HepG2 (cell line): ENCODE results near the gene CMTM5. TPM values are rescaled to one million over a fixed set of nuclear protein-coding genes. Genes with fewer than 3 reads are reported as not detected.

Experiments
- DNMT3B ChIP-seq: conservative IDR thresholded peaks from 2 replicates; pipeline ENCODE4 v1.6.1; 2016; ENCODE audit warnings: missing biosample characterization, control low read depth
- GATA4 ChIP-seq: sonication (generic); IDR thresholded peaks from 2 replicates; pipeline ENCODE4 v1.6.1; 2016; ENCODE audit warnings: antibody characterized with exemption, low read depth, borderline replicate concordance
- HOXD1 ChIP-seq: sonication (generic); formaldehyde crosslinking; IDR thresholded peaks from 2 replicates; pipeline ENCODE4 v1.5.0; 2020; ENCODE audit warnings: missing genetic modification reagents
- NFE2L2 ChIP-seq: fragments of 150-350 bp; IDR thresholded peaks from 2 replicates; pipeline ENCODE4 v1.6.1; 2014; ENCODE audit warnings: low read length
- RARA ChIP-seq: IDR thresholded peaks from 2 replicates; pipeline ENCODE4 v1.6.1; 2016; ENCODE audit warnings: missing genetic modification reagents, missing compliant biosample characterization
- SMAD9 ChIP-seq: sonication (generic); formaldehyde crosslinking; IDR thresholded peaks from 2 replicates; pipeline ENCODE4 v1.5.1; 2020; ENCODE audit warnings: mild to moderate bottlenecking, missing genetic modification reagents
- ZNF451 ChIP-seq: sonication (generic); formaldehyde crosslinking; IDR thresholded peaks from 2 replicates; pipeline ENCODE4 v1.5.0; 2020; ENCODE audit warnings: mild to moderate bottlenecking, missing genetic modification reagents
- ZSCAN30 ChIP-seq: sonication (generic); formaldehyde crosslinking; IDR thresholded peaks from 2 replicates; pipeline ENCODE4 v1.5.0; 2020; ENCODE audit warnings: mild to moderate bottlenecking, missing genetic modification reagents
- polyA plus RNA-seq, 8 experiments: library from polyadenylated mRNA; depleted of rRNA in 3 of 8; stranded (reverse) in 7 of 8; unstranded in 1 of 8; fragments of >200 nt; fragmentation: Illumina TruSeq in 4 of 8; extraction: Trizol in 4 of 8; gene quantifications; 2 replicates each; pipeline versions ENCODE4 v1.2.1 to v1.2.3, GENCODE V29; 2011 to 2016; ENCODE audit warnings: low read depth in 4 of 8, missing spikeins in 1 of 8, mixed read lengths in 1 of 8; ENCODE audit not compliant: insufficient read depth in 1 of 8
- total RNA-seq, 5 experiments: library from RNA; depleted of rRNA; stranded (reverse); fragments of >200 nt; fragmentation: Illumina TruSeq; extraction: Trizol; gene quantifications; 2 replicates each; pipeline ENCODE4 v1.2.3, GENCODE V29; 2016; ENCODE audit warnings: low read depth in 1 of 5
- TF ChIP-seq, protein P1 (sequence below): sonication (generic); formaldehyde crosslinking; IDR thresholded peaks from 2 replicates; pipeline ENCODE4 v1.9.0; 2021; ENCODE audit warnings: missing genetic modification reagents, mild to moderate bottlenecking, borderline replicate concordance
- TF ChIP-seq, protein P2 (sequence below): sonication (generic); formaldehyde crosslinking; IDR thresholded peaks from 2 replicates; pipeline ENCODE4 v1.5.0; 2020; ENCODE audit warnings: mild to moderate bottlenecking, missing genetic modification reagents, borderline replicate concordance

Gene CMTM5
- total and polyA plus RNA-seq, 2 of the 13 experiments (the other 11 are each of a cell fraction or from before 2014, with no cell fraction given) = not detected

DNA sequence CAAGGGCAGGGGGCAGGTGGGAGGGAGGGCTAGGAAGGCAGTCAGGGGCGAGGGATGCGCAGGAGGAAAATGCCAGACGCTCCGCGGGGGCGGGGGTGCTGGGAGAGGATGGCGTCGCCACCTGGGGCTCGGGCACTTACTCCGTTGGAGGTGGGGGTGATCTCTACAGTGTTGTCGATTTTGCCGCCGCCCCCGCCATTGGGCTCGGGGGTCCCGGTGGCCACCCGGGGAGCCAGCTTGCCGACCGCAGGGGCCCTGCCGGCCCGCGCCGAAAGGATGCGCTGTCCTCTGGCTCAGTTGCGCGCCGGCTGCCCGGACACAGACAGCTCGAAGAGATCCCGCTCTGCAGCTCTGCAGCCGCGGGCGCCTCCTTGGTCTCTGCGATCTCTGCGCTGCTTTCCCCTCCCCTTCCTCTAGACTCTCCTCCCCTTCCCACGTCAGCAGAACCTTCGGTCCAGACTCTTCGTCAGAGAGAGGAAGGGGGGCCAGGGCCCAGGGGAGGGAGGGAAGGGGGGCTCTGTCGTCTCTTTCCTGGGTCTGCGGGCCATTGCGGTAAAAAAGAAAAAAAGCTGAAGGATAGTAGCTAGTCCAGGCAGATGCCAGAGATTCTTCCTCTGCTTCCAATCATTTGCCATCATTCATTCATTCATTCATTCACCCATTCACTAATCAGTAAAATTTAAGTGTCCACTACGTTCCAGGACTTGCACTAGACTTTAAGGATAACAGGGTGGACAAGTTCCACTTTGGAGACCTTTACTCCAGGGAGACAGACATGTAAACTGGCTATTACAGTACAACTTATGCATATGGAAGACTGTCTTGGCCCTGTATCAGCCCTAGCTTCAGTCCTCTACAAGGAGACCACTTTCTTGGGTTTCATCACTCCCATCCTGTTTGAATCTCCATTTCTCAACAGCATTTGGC lies 24.1 kb upstream of the CMTM5 start, which contains the start of gene SLC22A17 (continued):
- TF ChIP-seq, protein P1, sequence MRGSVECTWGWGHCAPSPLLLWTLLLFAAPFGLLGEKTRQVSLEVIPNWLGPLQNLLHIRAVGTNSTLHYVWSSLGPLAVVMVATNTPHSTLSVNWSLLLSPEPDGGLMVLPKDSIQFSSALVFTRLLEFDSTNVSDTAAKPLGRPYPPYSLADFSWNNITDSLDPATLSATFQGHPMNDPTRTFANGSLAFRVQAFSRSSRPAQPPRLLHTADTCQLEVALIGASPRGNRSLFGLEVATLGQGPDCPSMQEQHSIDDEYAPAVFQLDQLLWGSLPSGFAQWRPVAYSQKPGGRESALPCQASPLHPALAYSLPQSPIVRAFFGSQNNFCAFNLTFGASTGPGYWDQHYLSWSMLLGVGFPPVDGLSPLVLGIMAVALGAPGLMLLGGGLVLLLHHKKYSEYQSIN (CRISPR knock-in tag) = no peak
- TF ChIP-seq HOXD1 (no peak), DNMT3B (no peak), RARA (CRISPR knock-in tag) (no peak), GATA4 (no peak), ZSCAN30 (CRISPR knock-in tag) (no peak), ZNF451 (CRISPR knock-in tag) (0 out of 2 replicates have a peak, but pooled peaks have one; percentile 17), NFE2L2 (no peak), SMAD9 (CRISPR knock-in tag) (no peak)
- TF ChIP-seq, protein P2, sequence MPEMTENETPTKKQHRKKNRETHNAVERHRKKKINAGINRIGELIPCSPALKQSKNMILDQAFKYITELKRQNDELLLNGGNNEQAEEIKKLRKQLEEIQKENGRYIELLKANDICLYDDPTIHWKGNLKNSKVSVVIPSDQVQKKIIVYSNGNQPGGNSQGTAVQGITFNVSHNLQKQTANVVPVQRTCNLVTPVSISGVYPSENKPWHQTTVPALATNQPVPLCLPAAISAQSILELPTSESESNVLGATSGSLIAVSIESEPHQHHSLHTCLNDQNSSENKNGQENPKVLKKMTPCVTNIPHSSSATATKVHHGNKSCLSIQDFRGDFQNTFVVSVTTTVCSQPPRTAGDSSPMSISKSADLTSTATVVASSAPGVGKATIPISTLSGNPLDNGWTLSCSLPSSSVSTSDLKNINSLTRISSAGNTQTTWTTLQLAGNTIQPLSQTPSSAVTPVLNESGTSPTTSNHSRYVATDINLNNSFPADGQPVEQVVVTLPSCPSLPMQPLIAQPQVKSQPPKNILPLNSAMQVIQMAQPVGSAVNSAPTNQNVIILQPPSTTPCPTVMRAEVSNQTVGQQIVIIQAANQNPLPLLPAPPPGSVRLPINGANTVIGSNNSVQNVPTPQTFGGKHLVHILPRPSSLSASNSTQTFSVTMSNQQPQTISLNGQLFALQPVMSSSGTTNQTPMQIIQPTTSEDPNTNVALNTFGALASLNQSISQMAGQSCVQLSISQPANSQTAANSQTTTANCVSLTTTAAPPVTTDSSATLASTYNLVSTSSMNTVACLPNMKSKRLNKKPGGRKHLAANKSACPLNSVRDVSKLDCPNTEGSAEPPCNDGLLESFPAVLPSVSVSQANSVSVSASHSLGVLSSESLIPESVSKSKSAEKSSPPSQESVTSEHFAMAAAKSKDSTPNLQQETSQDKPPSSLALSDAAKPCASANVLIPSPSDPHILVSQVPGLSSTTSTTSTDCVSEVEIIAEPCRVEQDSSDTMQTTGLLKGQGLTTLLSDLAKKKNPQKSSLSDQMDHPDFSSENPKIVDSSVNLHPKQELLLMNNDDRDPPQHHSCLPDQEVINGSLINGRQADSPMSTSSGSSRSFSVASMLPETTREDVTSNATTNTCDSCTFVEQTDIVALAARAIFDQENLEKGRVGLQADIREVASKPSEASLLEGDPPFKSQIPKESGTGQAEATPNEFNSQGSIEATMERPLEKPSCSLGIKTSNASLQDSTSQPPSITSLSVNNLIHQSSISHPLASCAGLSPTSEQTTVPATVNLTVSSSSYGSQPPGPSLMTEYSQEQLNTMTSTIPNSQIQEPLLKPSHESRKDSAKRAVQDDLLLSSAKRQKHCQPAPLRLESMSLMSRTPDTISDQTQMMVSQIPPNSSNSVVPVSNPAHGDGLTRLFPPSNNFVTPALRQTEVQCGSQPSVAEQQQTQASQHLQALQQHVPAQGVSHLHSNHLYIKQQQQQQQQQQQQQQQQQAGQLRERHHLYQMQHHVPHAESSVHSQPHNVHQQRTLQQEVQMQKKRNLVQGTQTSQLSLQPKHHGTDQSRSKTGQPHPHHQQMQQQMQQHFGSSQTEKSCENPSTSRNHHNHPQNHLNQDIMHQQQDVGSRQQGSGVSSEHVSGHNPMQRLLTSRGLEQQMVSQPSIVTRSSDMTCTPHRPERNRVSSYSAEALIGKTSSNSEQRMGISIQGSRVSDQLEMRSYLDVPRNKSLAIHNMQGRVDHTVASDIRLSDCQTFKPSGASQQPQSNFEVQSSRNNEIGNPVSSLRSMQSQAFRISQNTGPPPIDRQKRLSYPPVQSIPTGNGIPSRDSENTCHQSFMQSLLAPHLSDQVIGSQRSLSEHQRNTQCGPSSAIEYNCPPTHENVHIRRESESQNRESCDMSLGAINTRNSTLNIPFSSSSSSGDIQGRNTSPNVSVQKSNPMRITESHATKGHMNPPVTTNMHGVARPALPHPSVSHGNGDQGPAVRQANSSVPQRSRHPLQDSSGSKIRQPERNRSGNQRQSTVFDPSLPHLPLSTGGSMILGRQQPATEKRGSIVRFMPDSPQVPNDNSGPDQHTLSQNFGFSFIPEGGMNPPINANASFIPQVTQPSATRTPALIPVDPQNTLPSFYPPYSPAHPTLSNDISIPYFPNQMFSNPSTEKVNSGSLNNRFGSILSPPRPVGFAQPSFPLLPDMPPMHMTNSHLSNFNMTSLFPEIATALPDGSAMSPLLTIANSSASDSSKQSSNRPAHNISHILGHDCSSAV = 0 out of 2 replicates have a peak, but pooled peaks have one; percentile 19
